Stimulated activated CD8-positive, alpha-beta memory T cell treated with anti-CD3 and anti-CD28 coated beads, Interleukin-4, amount 100 ng/mL, for 24 hours (primary cell): ENCODE results near the gene SLK.
A peak's percentile ranks its signal among the peaks of the same experiment; 100 is the strongest.

Experiments used
- DNase-seq: peaks from one replicate; pipeline ENCODE4 v3.0.0-alpha.2; 2020; ENCODE audit warnings: low read depth

The SLK gene

GRCh38 chr10:103966671-103967447 is at the start of gene SLK:
Gene SLK (plus strand): TSS chr10:103967140. CDS start chr10:103967746, 606 bp downstream.
- DNase-seq = peak; percentile 73

GRCh38 chr10:103917302-103918052 is 49.5 kb upstream of the SLK start:
- DNase-seq = no peak

GRCh38 chr10:103918053-103918846 is 48.7 kb upstream of the SLK start, which contains the start of gene STN1:
Gene STN1 (minus strand): TSS chr10:103918184. CDS start chr10:103917594, 590 bp downstream.
- DNase-seq = peak; percentile 94

- DNase-seq = no peak
These were observed 47.3 kb upstream of the SLK start for GRCh38 chr10:103919648-103920025.

GRCh38 chr10:103921248-103921647 is 45.7 kb upstream of the SLK start:
- DNase-seq = no peak

- DNase-seq = no peak
These were observed 45.2 kb upstream of the SLK start for GRCh38 chr10:103921750-103922195.

GRCh38 chr10:103922659-103923058 is 44.3 kb upstream of the SLK start:
- no peak for DNase-seq

GRCh38 chr10:103923502-103923901 is 43.4 kb upstream of the SLK start:
- no peak for DNase-seq

GRCh38 chr10:103925591-103925990 is 41.3 kb upstream of the SLK start:
- DNase-seq = no peak

- DNase-seq = no peak
These were observed 40.1 kb upstream of the SLK start for GRCh38 chr10:103926722-103927319.

- no peak for DNase-seq
These were observed 38.2 kb upstream of the SLK start for GRCh38 chr10:103928784-103929183.

- DNase-seq = no peak
These were observed 37.5 kb upstream of the SLK start for GRCh38 chr10:103929381-103929921.

- no peak for DNase-seq
These were observed 36.5 kb upstream of the SLK start for GRCh38 chr10:103930449-103930848.

GRCh38 chr10:103930881-103931280 is 36.1 kb upstream of the SLK start:
- no peak for DNase-seq

- DNase-seq = no peak
These were observed 35.3 kb upstream of the SLK start for GRCh38 chr10:103931603-103932002.

- DNase-seq = no peak
These were observed 34.7 kb upstream of the SLK start for GRCh38 chr10:103932271-103932670.

- no peak for DNase-seq
These were observed 34.0 kb upstream of the SLK start for GRCh38 chr10:103932971-103933370.

- DNase-seq = no peak
These were observed 33.3 kb upstream of the SLK start for GRCh38 chr10:103933557-103934121.

GRCh38 chr10:103934308-103934707 is 32.6 kb upstream of the SLK start:
- no peak for DNase-seq

- DNase-seq = no peak
These were observed 30.9 kb upstream of the SLK start for GRCh38 chr10:103936022-103936421.

GRCh38 chr10:103939522-103939921 is 27.4 kb upstream of the SLK start:
- no peak for DNase-seq
